GM12878 (cell line): ENCODE measurements around the gene ZMIZ1.

ENCODE experiments used
- CTCF ChIP-seq, 3 experiments: IDR thresholded peaks in 2 of 3; conservative IDR thresholded peaks in 1 of 3; 2 replicates each; pipeline ENCODE4 v1.5.1; 2011; ENCODE audit warnings: low read depth in 3 of 3, low read length in 3 of 3, mild to moderate bottlenecking in 3 of 3, control low read depth in 2 of 3, moderate library complexity in 2 of 3, inconsistent platforms in 1 of 3, mixed read lengths in 1 of 3; ENCODE audit not compliant: control insufficient read depth in 2 of 3, insufficient read depth in 1 of 3; ENCODE audit errors: extremely low read depth in 1 of 3
- EP300 ChIP-seq, 2 experiments: fragments of 150-350 bp in 1 of 2; IDR thresholded peaks; 2 replicates each; pipeline ENCODE4 v1.6.1; 2011 to 2012; ENCODE audit warnings: low read depth in 2 of 2, low read length in 2 of 2, borderline replicate concordance in 1 of 2, improper control_type of control experiment in 1 of 2, inconsistent platforms in 1 of 2; ENCODE audit not compliant: control insufficient read depth in 1 of 2
- ETV6 ChIP-seq, 2 experiments: fragments of 450-650 bp in 1 of 2; IDR thresholded peaks in 1 of 2; conservative IDR thresholded peaks in 1 of 2; 2 replicates each; pipeline ENCODE4 v1.6.1; 2014; ENCODE audit warnings: antibody characterized with exemption in 1 of 2, borderline replicate concordance in 1 of 2, low read depth in 1 of 2, mild to moderate bottlenecking in 1 of 2, moderate library complexity in 1 of 2
- HDAC6 ChIP-seq: fragments of 200-600 bp; sonication (generic); IDR thresholded peaks from one replicate; pipeline ENCODE4 v1.8.0; 2017; ENCODE audit warnings: antibody characterized with exemption; ENCODE audit not compliant: unreplicated experiment
- JUNB ChIP-seq: IDR thresholded peaks from 2 replicates; pipeline ENCODE4 v1.6.1; 2016; ENCODE audit warnings: antibody characterized with exemption, mild to moderate bottlenecking
- NFIC ChIP-seq: IDR thresholded peaks from 2 replicates; pipeline ENCODE4 v1.6.1; 2012; ENCODE audit warnings: low read depth, mild to moderate bottlenecking, inconsistent platforms, low read length, moderate library complexity
- POLR2A ChIP-seq: IDR thresholded peaks from 2 replicates; pipeline ENCODE4 v1.6.1; 2011; ENCODE audit warnings: low read depth, mild to moderate bottlenecking, low read length
- POLR2AphosphoS5 ChIP-seq: IDR thresholded peaks from 2 replicates; pipeline ENCODE4 v1.6.1; 2011; ENCODE audit warnings: mild to moderate bottlenecking, low read length, inconsistent platforms

- TF ChIP-seq CTCF (IDR thresholded peaks at IDR 0.05 in 2 of 3, conservative IDR thresholded peaks at IDR 0.05 in 1 of 3; ENCODE audit: control insufficient read depth in 2 of 3, extremely low read depth in 1 of 3, insufficient read depth in 1 of 3, low read depth in 3 of 3, low read length in 3 of 3) (no peak), NFIC (no peak), POLR2AphosphoS5 (no peak), EP300 (IDR thresholded peaks at IDR 0.05; ENCODE audit: borderline replicate concordance in 1 of 2, control insufficient read depth in 1 of 2, low read depth in 2 of 2, low read length in 2 of 2) (no peak), POLR2A (no peak), HDAC6 (no peak), JUNB (no peak), ETV6 (conservative IDR thresholded peaks at IDR 0.05 in 1 of 2, IDR thresholded peaks at IDR 0.05 in 1 of 2; ENCODE audit: borderline replicate concordance in 1 of 2, low read depth in 1 of 2) (no peak)
Measured at GRCh38 chr10:79189853-79190435, 121.2 kb downstream of the ZMIZ1 start.
